T-helper 2 cell treated with Interferon-gamma antibody and Interleukin-4, amounts not matched to agents 5 μg/mL and 100 μg/mL, for 36 hours (primary cell): ENCODE data around the gene CACNA2D1.

Experiments used
- DNase-seq: peaks from one replicate; pipeline ENCODE4 v3.0.0; 2021; ENCODE audit warnings: low spot score
- H3K27ac Mint-ChIP-seq: one replicate; pipeline ENCODE4 v1.8.0; 2021; ENCODE audit warnings: mild to moderate bottlenecking, mixed read lengths
- H3K27me3 Mint-ChIP-seq: one replicate; pipeline ENCODE4 v1.8.0; 2021; ENCODE audit warnings: low read depth, mixed read lengths
- H3K36me3 Mint-ChIP-seq: one replicate; pipeline ENCODE4 v1.8.0; 2021; ENCODE audit warnings: low read depth, mixed read lengths
- H3K4me1 Mint-ChIP-seq: one replicate; pipeline ENCODE4 v1.8.0; 2021; ENCODE audit warnings: low read depth, mixed read lengths
- H3K4me3 Mint-ChIP-seq: one replicate; pipeline ENCODE4 v1.8.0; 2022; ENCODE audit warnings: mild to moderate bottlenecking, moderate library complexity, mixed read lengths
- H3K9me3 Mint-ChIP-seq: one replicate; pipeline ENCODE4 v1.8.0; 2021; ENCODE audit warnings: mixed read lengths

CACNA2D1 gene

DNA sequence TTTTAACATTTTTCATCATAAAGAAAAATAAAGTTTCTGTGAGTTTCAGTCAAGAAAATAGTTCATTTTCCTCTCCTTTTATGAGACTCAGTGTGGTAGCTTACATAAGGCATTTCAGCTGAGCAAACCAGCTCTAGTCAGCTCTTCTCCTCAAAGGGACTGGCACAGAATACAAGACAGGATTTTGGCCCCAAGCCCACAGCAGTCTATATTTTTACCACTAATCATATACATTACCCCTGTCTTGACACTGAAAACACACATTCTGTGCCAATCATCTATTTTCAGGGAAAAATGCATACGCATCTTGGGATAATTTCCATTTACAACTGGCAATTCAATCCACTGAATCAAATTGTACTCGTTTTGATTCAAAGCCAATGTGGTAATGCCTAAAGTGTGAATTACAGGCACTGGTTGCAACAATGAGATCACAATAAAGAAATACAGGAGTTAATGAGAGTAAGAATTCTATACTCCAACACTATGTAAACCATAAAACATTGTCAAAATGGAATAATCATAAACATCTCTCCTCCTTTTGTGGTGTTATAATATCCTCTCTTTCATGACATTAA lies 186.4 kb downstream of the CACNA2D1 start:
- H3K9me3 Mint-ChIP-seq = peaks cover 3% of the 10 kb centered on the region

GRCh38 chr7:82255706-82256105 lies 187.9 kb downstream of the CACNA2D1 start:
- H3K4me1 Mint-ChIP-seq = no peaks in the 10 kb centered on the region
- no peak for DNase-seq
- H3K27me3 Mint-ChIP-seq = no peaks in the 10 kb centered on the region
- H3K4me3 Mint-ChIP-seq = no peak overlapping the region
- no peaks in the 10 kb centered on the region for H3K9me3 Mint-ChIP-seq
- no peaks in the 10 kb centered on the region for H3K36me3 Mint-ChIP-seq
- H3K27ac Mint-ChIP-seq = no peak overlapping the region

More for the DNA sequence above, 186.4 kb downstream of the CACNA2D1 start:
- Mint-ChIP-seq H3K36me3 (no peaks in the 10 kb centered on the region), H3K27me3 (no peaks in the 10 kb centered on the region), H3K4me1 (no peaks in the 10 kb centered on the region), H3K4me3 (no peak overlapping the region), H3K27ac (no peak overlapping the region)
- DNase-seq = no peak

GRCh38 chr7:82250598-82250997 lies 193.0 kb downstream of the CACNA2D1 start:
- no peaks in the 10 kb centered on the region for H3K9me3 Mint-ChIP-seq
- no peak overlapping the region for H3K27ac Mint-ChIP-seq
- H3K36me3 Mint-ChIP-seq = no peaks in the 10 kb centered on the region
- H3K4me1 Mint-ChIP-seq = no peaks in the 10 kb centered on the region
- DNase-seq = no peak
- no peaks in the 10 kb centered on the region for H3K27me3 Mint-ChIP-seq
- no peak overlapping the region for H3K4me3 Mint-ChIP-seq

DNA sequence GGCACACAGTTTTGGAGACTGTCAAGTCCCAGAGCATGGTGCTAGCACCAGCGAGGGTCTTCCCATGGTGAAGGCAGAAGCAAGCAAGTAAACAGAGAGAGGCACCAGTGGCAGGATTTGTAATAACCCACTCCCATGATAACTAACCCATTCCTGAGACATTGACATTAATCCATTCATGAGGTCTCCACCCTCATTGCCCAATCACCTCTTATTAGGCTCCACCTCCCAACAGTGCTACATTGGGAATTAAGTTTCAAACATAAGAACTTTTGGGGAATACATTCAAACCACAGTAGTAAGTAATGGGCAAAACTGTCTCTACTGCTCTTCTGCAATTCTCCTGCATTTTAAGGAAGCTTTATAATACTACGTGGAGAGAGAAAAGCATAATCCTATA lies 193.6 kb downstream of the CACNA2D1 start:
- H3K4me3 Mint-ChIP-seq = no peak overlapping the region
- H3K4me1 Mint-ChIP-seq = no peaks in the 10 kb centered on the region
- H3K36me3 Mint-ChIP-seq = no peaks in the 10 kb centered on the region
- DNase-seq = no peak
- H3K27me3 Mint-ChIP-seq = no peaks in the 10 kb centered on the region
- H3K27ac Mint-ChIP-seq = no peak overlapping the region
- H3K9me3 Mint-ChIP-seq = no peaks in the 10 kb centered on the region

GRCh38 chr7:82247814-82248433 lies 195.7 kb downstream of the CACNA2D1 start:
- Mint-ChIP-seq H3K27me3 (no peaks in the 10 kb centered on the region), H3K36me3 (no peaks in the 10 kb centered on the region)
- DNase-seq = no peak

DNA sequence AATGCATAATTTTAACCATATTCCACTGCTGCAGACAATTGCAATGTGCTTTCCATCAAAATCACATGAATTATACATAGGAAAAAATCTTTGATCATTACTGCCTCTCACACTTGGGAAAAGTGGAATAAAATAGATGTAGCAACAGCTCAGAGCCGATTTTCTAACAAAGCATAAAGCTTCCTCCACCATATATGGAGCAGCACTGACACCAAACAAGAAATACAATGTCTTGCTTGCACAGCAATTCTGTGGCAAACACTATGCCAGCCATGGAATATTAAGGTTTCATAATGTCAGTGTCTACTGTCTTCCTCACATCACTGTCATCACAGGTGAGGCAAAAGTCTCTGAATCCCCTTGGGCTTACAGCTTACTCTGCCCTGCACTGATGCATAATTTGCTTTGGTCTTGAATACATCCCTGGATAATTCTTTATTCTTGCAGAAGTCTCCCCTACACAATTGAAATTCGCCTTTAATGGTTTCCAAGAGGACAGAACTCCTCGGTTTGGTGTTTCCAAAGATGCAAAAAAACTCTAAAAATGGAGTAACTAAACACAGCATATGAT lies 198.5 kb downstream of the CACNA2D1 start:
- H3K4me3 Mint-ChIP-seq = no peak overlapping the region
- no peaks in the 10 kb centered on the region for H3K27me3 Mint-ChIP-seq
- H3K36me3 Mint-ChIP-seq = no peaks in the 10 kb centered on the region
- no peak for DNase-seq
- no peaks in the 10 kb centered on the region for H3K4me1 Mint-ChIP-seq
- H3K9me3 Mint-ChIP-seq = no peaks in the 10 kb centered on the region
- H3K27ac Mint-ChIP-seq = no peak overlapping the region

More at GRCh38 chr7:82247814-82248433, 195.7 kb downstream of the CACNA2D1 start:
- Mint-ChIP-seq H3K27ac (no peak overlapping the region), H3K9me3 (no peaks in the 10 kb centered on the region), H3K4me3 (no peak overlapping the region), H3K4me1 (no peaks in the 10 kb centered on the region)

- Mint-ChIP-seq H3K27me3 (no peaks in the 10 kb centered on the region), H3K4me1 (no peaks in the 10 kb centered on the region), H3K27ac (no peak overlapping the region), H3K4me3 (no peak overlapping the region), H3K9me3 (no peaks in the 10 kb centered on the region), H3K36me3 (no peaks in the 10 kb centered on the region)
- DNase-seq = no peak
These were observed 202.2 kb downstream of the CACNA2D1 start for GRCh38 chr7:82241356-82241755.

DNA sequence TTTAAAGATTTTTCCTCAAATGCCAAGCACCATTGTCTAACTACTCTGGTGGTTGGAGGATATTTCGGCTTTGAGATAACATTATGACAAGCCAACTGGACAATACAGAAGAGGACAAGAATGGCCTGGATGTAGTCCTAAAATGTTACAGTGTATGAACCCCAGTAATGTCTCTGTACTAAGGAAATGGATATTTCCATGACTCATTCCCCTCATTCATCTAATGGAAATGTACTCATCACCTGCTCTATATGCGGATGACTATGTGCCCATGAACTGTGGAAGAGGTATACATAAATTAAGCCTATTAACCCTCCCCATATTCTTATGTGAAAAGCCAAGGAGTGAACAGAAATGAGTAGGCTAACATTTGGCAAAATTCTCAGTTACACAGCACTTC lies 207.9 kb downstream of the CACNA2D1 start:
- DNase-seq = no peak
- H3K27me3 Mint-ChIP-seq = no peaks in the 10 kb centered on the region
- H3K36me3 Mint-ChIP-seq = no peaks in the 10 kb centered on the region
- H3K27ac Mint-ChIP-seq = no peak overlapping the region
- H3K4me1 Mint-ChIP-seq = no peaks in the 10 kb centered on the region
- H3K4me3 Mint-ChIP-seq = no peak overlapping the region
- H3K9me3 Mint-ChIP-seq = no peaks in the 10 kb centered on the region

DNA sequence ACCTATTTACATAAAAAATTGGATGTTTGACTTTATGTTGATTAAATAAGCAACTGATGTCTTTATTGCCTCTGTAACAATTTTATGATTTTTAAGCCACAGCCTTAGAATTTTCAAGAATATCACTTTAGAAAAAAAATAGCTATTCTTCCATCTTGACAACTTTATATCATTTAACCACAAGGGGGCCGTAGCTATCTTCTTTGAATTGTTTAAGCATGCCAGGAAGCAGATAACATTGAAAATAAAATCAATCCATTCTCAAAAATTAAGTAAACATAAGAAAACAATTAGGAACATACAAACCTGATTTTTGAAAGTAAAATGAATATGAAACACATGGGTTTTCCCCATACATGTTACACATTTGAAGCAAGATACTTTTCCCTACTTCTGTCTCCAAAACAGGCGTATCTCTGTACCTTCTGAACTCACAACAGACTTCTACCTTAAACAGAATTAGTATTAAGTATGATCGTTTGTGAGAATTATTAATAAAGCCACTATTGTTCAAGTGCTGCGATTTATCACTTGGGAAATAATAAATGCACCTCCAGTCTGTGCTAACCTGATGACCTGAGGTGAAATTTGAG lies 209.0 kb downstream of the CACNA2D1 start:
- Mint-ChIP-seq H3K27me3 (no peaks in the 10 kb centered on the region), H3K27ac (no peak overlapping the region), H3K36me3 (no peaks in the 10 kb centered on the region), H3K4me3 (no peak overlapping the region), H3K9me3 (no peaks in the 10 kb centered on the region), H3K4me1 (no peaks in the 10 kb centered on the region)
- DNase-seq = no peak

- Mint-ChIP-seq H3K27me3 (no peaks in the 10 kb centered on the region), H3K4me1 (no peaks in the 10 kb centered on the region), H3K9me3 (no peaks in the 10 kb centered on the region), H3K27ac (no peak overlapping the region), H3K36me3 (no peaks in the 10 kb centered on the region), H3K4me3 (no peak overlapping the region)
- no peak for DNase-seq
These were observed 212.6 kb downstream of the CACNA2D1 start for GRCh38 chr7:82230811-82231581.

DNA sequence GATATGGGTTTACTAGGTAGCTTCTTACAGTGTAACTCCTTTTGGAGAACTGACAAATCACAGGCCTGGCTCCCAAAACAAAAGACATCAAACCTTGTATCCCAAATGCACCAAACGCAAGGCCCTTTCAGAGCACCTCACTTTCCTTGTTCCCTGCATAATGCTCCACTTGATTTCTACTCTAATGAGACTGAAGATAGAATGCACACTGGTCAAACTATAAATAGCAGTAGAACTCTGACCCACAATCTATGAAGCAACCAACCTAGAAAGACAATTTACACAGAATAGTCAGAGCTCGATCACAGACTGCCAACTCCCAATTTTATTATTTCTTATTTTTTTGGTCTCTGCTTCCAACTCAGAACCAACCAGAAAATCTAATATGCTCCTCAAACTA lies 214.4 kb downstream of the CACNA2D1 start:
- Mint-ChIP-seq H3K27ac (no peak overlapping the region), H3K36me3 (no peaks in the 10 kb centered on the region), H3K27me3 (no peaks in the 10 kb centered on the region), H3K4me1 (no peaks in the 10 kb centered on the region), H3K9me3 (no peaks in the 10 kb centered on the region), H3K4me3 (no peak overlapping the region)
- no peak for DNase-seq

DNA sequence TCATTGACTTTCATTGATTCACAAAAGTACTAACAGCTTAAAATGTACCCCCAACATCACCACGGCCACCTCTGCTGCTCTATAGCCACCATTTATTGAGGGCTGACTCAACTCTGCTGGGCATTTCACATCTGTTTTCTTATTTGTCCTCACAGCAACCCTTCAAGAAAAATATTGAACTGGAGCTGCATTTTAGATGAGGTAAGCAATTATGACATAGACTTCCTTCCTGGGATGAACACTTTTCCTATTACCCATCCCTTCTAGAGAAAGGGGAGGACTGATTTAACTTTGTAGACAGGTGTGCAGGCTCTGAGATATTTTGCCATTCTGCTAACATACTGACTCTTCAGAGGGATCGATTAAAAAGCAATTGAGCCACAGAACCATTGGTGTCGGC lies 217.4 kb downstream of the CACNA2D1 start:
- no peak overlapping the region for H3K4me3 Mint-ChIP-seq
- H3K9me3 Mint-ChIP-seq = no peaks in the 10 kb centered on the region
- DNase-seq = no peak
- no peak overlapping the region for H3K27ac Mint-ChIP-seq
- no peaks in the 10 kb centered on the region for H3K36me3 Mint-ChIP-seq
- H3K4me1 Mint-ChIP-seq = no peaks in the 10 kb centered on the region
- H3K27me3 Mint-ChIP-seq = no peaks in the 10 kb centered on the region

GRCh38 chr7:82224529-82224928 lies 219.0 kb downstream of the CACNA2D1 start:
- Mint-ChIP-seq H3K4me3 (no peak overlapping the region), H3K4me1 (no peaks in the 10 kb centered on the region), H3K9me3 (no peaks in the 10 kb centered on the region), H3K27me3 (no peaks in the 10 kb centered on the region), H3K36me3 (no peaks in the 10 kb centered on the region), H3K27ac (no peak overlapping the region)
- no peak for DNase-seq

DNA sequence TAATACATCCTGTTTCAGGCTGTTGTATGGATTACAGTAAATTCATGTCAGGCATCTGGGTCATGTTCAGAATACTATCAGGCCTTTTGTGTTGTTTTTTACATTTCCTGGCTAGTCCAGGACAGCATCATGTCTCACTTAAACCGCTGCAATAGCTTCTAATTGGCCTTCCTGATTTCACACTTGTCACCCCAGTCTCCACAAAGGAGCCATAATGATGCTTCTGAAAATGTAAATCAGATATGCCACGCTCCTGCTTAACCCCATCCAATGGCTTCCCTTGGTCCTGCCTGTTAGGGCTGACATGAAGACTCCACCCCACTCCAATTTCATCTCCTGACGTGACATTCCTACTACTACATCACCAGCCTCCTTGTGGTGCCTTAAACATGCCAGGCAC lies 220.0 kb downstream of the CACNA2D1 start:
- Mint-ChIP-seq H3K27ac (no peak overlapping the region), H3K4me1 (no peaks in the 10 kb centered on the region), H3K36me3 (no peaks in the 10 kb centered on the region), H3K4me3 (no peak overlapping the region), H3K27me3 (no peaks in the 10 kb centered on the region), H3K9me3 (no peaks in the 10 kb centered on the region)
- DNase-seq = no peak
